Psoas muscle (tissue), 8 donors: Measurements from ENCODE around the gene OVCA2. TPM values are rescaled to one million over a fixed set of nuclear protein-coding genes. Genes with fewer than 3 reads are reported as not detected.

Experiments
- ATAC-seq, 4 donors: fragments of 200-7000 bp; cut with Tn5 transposase; one replicate each; pipeline ENCODE4 v1.9.1; 2020; ENCODE audit warnings: moderate library complexity in 3 of 4, mild to moderate bottlenecking in 2 of 4
- DNase-seq, 2 donors: peaks; one replicate each; pipeline ENCODE4 v3.0.0-alpha.2; 2020
- H3K27ac ChIP-seq: fragments of 200-600 bp; one replicate; pipeline ENCODE4 v1.8.0; 2022
- H3K27me3 ChIP-seq, 3 donors: fragments of 200-600 bp in 1 of 3; one replicate each; pipeline versions ENCODE4 v1.6.1 to v1.8.0; 2013 to 2022; ENCODE audit warnings: low read length in 2 of 3, mild to moderate bottlenecking in 2 of 3, moderate library complexity in 1 of 3; ENCODE audit not compliant: insufficient read depth in 3 of 3
- H3K36me3 ChIP-seq, 2 donors: fragments of 200-600 bp in 1 of 2; one replicate each; pipeline versions ENCODE4 v1.6.1 to v1.8.0; 2013 to 2022; ENCODE audit warnings: low read depth in 1 of 2, mild to moderate bottlenecking in 1 of 2, moderate library complexity in 1 of 2; ENCODE audit not compliant: insufficient read depth in 1 of 2
- H3K4me1 ChIP-seq: fragments of 200-600 bp; one replicate; pipeline ENCODE4 v1.8.0; 2022
- H3K4me3 ChIP-seq: fragments of 200-600 bp; one replicate; pipeline ENCODE4 v1.8.0; 2022; ENCODE audit warnings: mild to moderate bottlenecking
- H3K9me3 ChIP-seq: fragments of 200-600 bp; one replicate; pipeline ENCODE4 v1.8.0; 2022
- CTCF ChIP-seq: fragments of 200-600 bp; IDR thresholded peaks from one replicate; pipeline ENCODE4 v1.8.0; 2022; ENCODE audit warnings: antibody characterized with exemption
- WGBS, 3 donors: extraction: QIAGEN DNeasy Blood & Tissue Kit; methylation state at CpG; one replicate each; pipeline versions ENCODE4 v1.1.6 to v1.1.7; 2013; 5-methylcytosine and 5-hydroxymethylcytosine counted together
- intact Hi-C, 2 donors: fragments of 100-400 bp; cut with DNase I; formaldehyde crosslinking; loops; one replicate each; pipeline versions ENCODE4 v1.11.0 to v1.14.2; 2022
- polyA plus RNA-seq, 3 donors: library from polyadenylated mRNA; stranded (reverse); fragments of 200-250 nt; gene quantifications; one replicate each; pipeline ENCODE4 v1.2.3, GENCODE V29; 2013
- total RNA-seq, 4 donors: library from RNA; stranded (reverse); fragmentation: NEBNext Ultra II Directional in 2 of 4; extraction: Animal tissue kit (Norgen Biotek cat#: 25700) in 2 of 4; gene quantifications; one replicate each; pipeline versions ENCODE4 v1.2.1 to v1.2.4, GENCODE V29; 2021 to 2023
- donor health status: healthy with polysubstance abuse.
- donor health status: DM: no; HTN: no; CAD: no; lungs with moderate emphysema.
- donor health status: Bipolar disorder and iron deficiency.
- donor health status: healthy.
- donor health status: DM: yes; HTN: yes; CAD: no.
- donor health status: DM: no; HTN: no; CAD: no.
- donor health status: DM: no; HTN: no; CAD: no.
- donor health status: DM: yes; HTN: yes; CAD: no.

OVCA2 gene
- total and polyA plus RNA-seq, 7 donors = 10.1 to 66.1 (median 23.0) TPM

DNA sequence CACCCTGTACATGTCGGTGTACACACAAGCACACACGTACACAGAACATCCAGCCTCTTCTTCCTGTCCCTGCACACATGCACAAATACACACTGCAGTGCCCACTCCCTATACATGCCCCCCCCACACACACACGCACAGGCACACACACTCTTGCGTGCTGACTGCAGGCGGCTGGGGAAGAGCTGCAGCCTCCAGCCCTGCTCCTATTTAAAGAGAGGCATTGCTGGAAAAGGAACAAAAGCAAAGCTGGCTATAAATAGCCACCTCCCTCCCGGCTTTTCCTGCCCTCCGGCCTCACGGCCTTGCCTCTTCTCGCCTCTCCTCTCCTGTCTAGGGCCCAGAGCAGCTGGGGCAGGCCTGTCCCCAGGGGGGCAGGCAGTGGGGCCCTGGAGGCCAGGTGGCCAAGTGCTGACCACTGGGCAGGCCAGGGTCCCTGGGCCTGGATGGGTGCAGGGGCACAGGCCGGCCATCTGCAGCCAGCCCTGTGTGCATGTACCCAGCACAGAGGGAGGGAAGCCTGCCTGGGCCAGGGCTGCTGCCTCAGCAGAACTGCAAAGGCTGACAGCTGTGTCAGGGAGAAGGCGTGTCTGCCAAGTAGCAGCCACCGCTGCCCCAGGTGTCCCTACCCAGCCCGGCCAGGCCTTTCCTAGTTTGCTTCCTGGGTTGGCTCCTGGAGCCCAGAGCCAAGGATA lies 42.1 kb upstream of the OVCA2 start:
- H3K36me3 ChIP-seq = no peaks in the 10 kb centered on the region
- DNase-seq (peak; percentile 60 to 82), ATAC-seq (peak; percentile 77 to 86 (median 79))
- no peaks in the 10 kb centered on the region for H3K9me3 ChIP-seq
- peaks cover 0 to 6% (median 0%) of the 10 kb centered on the region in 3 donors for H3K27me3 ChIP-seq
- 9 to 11% (median 10%) methylated on average over 12 to 13 of the region's 13 CpGs for WGBS, 3 donors
- H3K4me1 ChIP-seq = peaks cover 47% of the 10 kb centered on the region
- H3K4me3 ChIP-seq = peak overlapping the region; percentile 45
- TF ChIP-seq CTCF = no peak
- H3K27ac ChIP-seq = peak overlapping the region; percentile 92
- intact Hi-C loops = loop anchor here in 1 of 2 donors (5.0 kb wide), 1 partner anchor 57 kb away; no protein-coding TSS in a partner anchor

- Histone ChIP-seq H3K4me3 (peak overlapping the region; percentile 18), H3K36me3 (no peaks in the 10 kb centered on the region), H3K4me1 (peaks cover 47% of the 10 kb centered on the region), H3K27me3 (peaks cover 0 to under 1% (median 0%) of the 10 kb centered on the region in 3 donors), H3K27ac (peak overlapping the region; percentile 76), H3K9me3 (no peaks in the 10 kb centered on the region)
- DNase-seq (no peak), ATAC-seq (peak in 3 of 4 donors; percentile 16 to 39 (median 16))
- TF ChIP-seq CTCF = no peak
- intact Hi-C loops = loop anchor here in 1 of 2 donors (2.0 kb wide), 1 partner anchor 20 kb away; no protein-coding TSS in a partner anchor
- WGBS, 3 donors = 41 to 58% (median 48%) methylated on average over 16 of the region's 16 CpGs
These were observed 39.0 kb upstream of the OVCA2 start for GRCh38 chr17:2002767-2003329.

GRCh38 chr17:2003525-2003924 lies 38.3 kb upstream of the OVCA2 start:
- H3K27ac ChIP-seq = peak overlapping the region; percentile 76
- H3K27me3 ChIP-seq = no peaks in the 10 kb centered on the region
- H3K4me3 ChIP-seq = no peak overlapping the region
- no peak for TF ChIP-seq CTCF
- WGBS, 3 donors = 82 to 93% (median 87%) methylated on average over 13 of the region's 13 CpGs
- intact Hi-C loops = loop anchor here in 1 of 2 donors (2.0 kb wide), 1 partner anchor 19 kb away; no protein-coding TSS in a partner anchor
- H3K36me3 ChIP-seq = no peaks in the 10 kb centered on the region
- no peak for DNase-seq
- H3K9me3 ChIP-seq = no peaks in the 10 kb centered on the region
- ATAC-seq = no peak
- peaks cover 41% of the 10 kb centered on the region for H3K4me1 ChIP-seq

DNA sequence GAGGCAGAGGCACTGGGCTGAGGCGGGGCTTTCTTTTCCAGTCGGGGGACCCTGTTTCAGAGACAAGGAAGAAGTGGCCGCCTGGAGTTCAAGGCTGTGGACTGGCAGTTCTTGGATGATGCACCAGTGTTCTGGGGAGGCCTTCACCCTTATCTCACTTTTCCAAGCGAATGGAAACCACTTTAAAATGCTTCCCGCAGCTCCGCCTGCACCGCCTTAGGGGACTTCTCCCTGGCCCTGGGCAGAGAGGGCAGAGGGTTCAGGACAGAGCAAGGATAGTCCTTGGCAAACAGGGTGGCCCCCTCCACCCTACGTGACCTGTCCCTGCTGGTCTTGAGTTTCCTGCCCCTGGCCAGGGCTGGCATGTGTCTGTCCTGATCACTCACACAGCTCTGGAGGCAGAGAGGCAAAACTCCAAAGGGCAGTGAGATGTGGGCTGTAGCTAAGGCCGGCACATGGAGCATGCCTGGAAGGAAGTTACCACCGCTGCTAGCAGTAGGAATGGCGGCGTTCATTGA lies 37.3 kb upstream of the OVCA2 start:
- 31 to 55% (median 36%) methylated on average over 12 of the region's 12 CpGs for WGBS, 3 donors
- H3K9me3 ChIP-seq = no peaks in the 10 kb centered on the region

More for the DNA sequence above, 37.3 kb upstream of the OVCA2 start:
- Histone ChIP-seq H3K4me3 (no peak overlapping the region), H3K27me3 (no peaks in the 10 kb centered on the region), H3K27ac (peak overlapping the region; percentile 73), H3K36me3 (no peaks in the 10 kb centered on the region), H3K4me1 (peaks cover 33% of the 10 kb centered on the region)
- DNase-seq (peak in 1 of 2 donors; percentile 78), ATAC-seq (peak; percentile 50 to 69 (median 62))
- TF ChIP-seq CTCF = no peak
- intact Hi-C loops = no loop called here
